IMR-90 (cell line): Measurements from ENCODE around the gene ST8SIA4. TPM values are rescaled to one million over a fixed set of nuclear protein-coding genes. Genes with fewer than 3 reads are reported as not detected.

Experiments used
- ATAC-seq: fragments of 200-7000 bp; cut with Tn5 transposase; 2 replicates; pipeline ENCODE4 v1.9.1; 2020; ENCODE audit warnings: low read depth, mild to moderate bottlenecking, moderate library complexity
- BruUV-seq: library from RNA; stranded (reverse); fragments of 400-500 nt; replicated peaks from 2 replicates; lab custom pipeline; 2021; lab: Mats Ljungman, UMichigan
- CTCF ChIA-PET: fragments of 300-600 bp; formaldehyde crosslinking; extraction: SDS; loops from one replicate; lab custom pipeline; 2021; ENCODE audit warnings: antibody characterized with exemption; lab: Yijun Ruan, JAX
- POLR2A ChIA-PET: fragments of 300-600 bp; sonication (Branson Sonifier 250); formaldehyde crosslinking; loops from one replicate; lab custom pipeline; 2022; ENCODE audit warnings: antibody characterized with exemption; ENCODE audit not compliant: unreplicated experiment; lab: Charles Lee
- DNase-seq: peaks from one replicate; pipeline ENCODE4 v3.0.0; 2013
- H2AFZ ChIP-seq: replicated peaks from 2 replicates; pipeline ENCODE3; 2013; ENCODE audit warnings: low read length, mild to moderate bottlenecking; ENCODE audit not compliant: poor library complexity
- H2AK5ac ChIP-seq: 2 replicates; pipeline ENCODE4 v1.6.1; 2013; ENCODE audit warnings: low read depth, low read length, inconsistent platforms
- H2AK9ac ChIP-seq: replicated peaks from 2 replicates; pipeline ENCODE3; 2013; ENCODE audit warnings: mild to moderate bottlenecking, low read depth, low read length, moderate library complexity; ENCODE audit not compliant: poor library complexity
- H2BK120ac ChIP-seq: 2 replicates; pipeline ENCODE4 v1.6.1; 2013; ENCODE audit warnings: low read depth, low read length, inconsistent platforms
- H2BK15ac ChIP-seq: 3 replicates; pipeline ENCODE4 v1.6.1; 2013; ENCODE audit warnings: low read depth, low read length, inconsistent platforms
- H2BK20ac ChIP-seq: 2 replicates; pipeline ENCODE4 v1.6.1; 2013; ENCODE audit warnings: low read depth, mild to moderate bottlenecking, inconsistent platforms, low read length, moderate library complexity
- H2BK5ac ChIP-seq: 2 replicates; pipeline ENCODE4 v1.6.1; 2013; ENCODE audit warnings: mild to moderate bottlenecking, low read depth, low read length, inconsistent platforms; ENCODE audit not compliant: poor library complexity, severe bottlenecking
- H3K14ac ChIP-seq: replicated peaks from 2 replicates; pipeline ENCODE4 v1.6.1; 2013; ENCODE audit warnings: low read depth, low read length, inconsistent platforms
- H3K18ac ChIP-seq: 2 replicates; pipeline ENCODE4 v1.6.1; 2013; ENCODE audit warnings: low read depth, low read length, control low read depth
- H3K23ac ChIP-seq: 2 replicates; pipeline ENCODE4 v1.6.1; 2013; ENCODE audit warnings: low read depth, low read length, inconsistent platforms
- H3K27ac ChIP-seq: 2 replicates; pipeline ENCODE4 v1.5.1; 2013; ENCODE audit warnings: mild to moderate bottlenecking, control low read depth, low read length; ENCODE audit not compliant: insufficient read depth
- H3K27me3 ChIP-seq: 2 replicates; pipeline ENCODE4 v1.6.1; 2013; ENCODE audit warnings: low read length; ENCODE audit not compliant: control insufficient read depth, insufficient read depth
- H3K36me3 ChIP-seq: 2 replicates; pipeline ENCODE4 v1.6.1; 2013; ENCODE audit warnings: low read length, mixed read lengths; ENCODE audit not compliant: control insufficient read depth, insufficient read depth
- H3K4ac ChIP-seq: 2 replicates; pipeline ENCODE4 v1.6.1; 2013; ENCODE audit warnings: low read depth, low read length, inconsistent platforms
- H3K4me1 ChIP-seq: 2 replicates; pipeline ENCODE4 v1.6.1; 2013; ENCODE audit warnings: low read length, mixed read lengths; ENCODE audit not compliant: control insufficient read depth, insufficient read depth
- H3K4me2 ChIP-seq: 2 replicates; pipeline ENCODE4 v1.6.1; 2013; ENCODE audit warnings: low read depth, mild to moderate bottlenecking, control low read depth, low read length, moderate library complexity
- H3K4me3 ChIP-seq: 2 replicates; pipeline ENCODE4 v1.5.1; 2013; ENCODE audit warnings: low read depth, mild to moderate bottlenecking, control low read depth, low read length, moderate library complexity; ENCODE audit not compliant: insufficient read depth
- H3K56ac ChIP-seq: 2 replicates; pipeline ENCODE4 v1.6.1; 2013; ENCODE audit warnings: low read length, inconsistent platforms; ENCODE audit not compliant: insufficient read depth; ENCODE audit errors: extremely low read depth
- H3K79me1 ChIP-seq, 2 experiments: 2 replicates each; pipeline ENCODE4 v1.6.1; 2013; ENCODE audit warnings: low read length in 2 of 2, inconsistent platforms in 1 of 2, low read depth in 1 of 2
- H3K9ac ChIP-seq: 2 replicates; pipeline ENCODE4 v1.6.1; 2013; ENCODE audit warnings: low read depth, low read length, control low read depth
- H3K9me1 ChIP-seq: 2 replicates; pipeline ENCODE4 v1.6.1; 2013; ENCODE audit warnings: low read length, inconsistent platforms; ENCODE audit not compliant: insufficient read depth
- H3K9me3 ChIP-seq: 2 replicates; pipeline ENCODE4 v1.6.1; 2013; ENCODE audit warnings: low read length; ENCODE audit not compliant: control insufficient read depth, insufficient read depth
- H4K20me1 ChIP-seq: 2 replicates; pipeline ENCODE4 v1.6.1; 2013; ENCODE audit warnings: low read length, inconsistent platforms; ENCODE audit not compliant: insufficient read depth
- H4K5ac ChIP-seq: 2 replicates; pipeline ENCODE4 v1.6.1; 2013; ENCODE audit warnings: mild to moderate bottlenecking, low read depth, low read length, control low read depth
- H4K8ac ChIP-seq, 2 experiments: 2 replicates each; pipeline ENCODE4 v1.6.1; 2013; ENCODE audit warnings: low read depth in 2 of 2, low read length in 2 of 2, control low read depth in 1 of 2, inconsistent platforms in 1 of 2
- H4K91ac ChIP-seq: 2 replicates; pipeline ENCODE4 v1.6.1; 2013; ENCODE audit warnings: low read depth, low read length, inconsistent platforms; ENCODE audit not compliant: insufficient read depth
- FOS ChIP-seq: fragments of 150-350 bp; IDR thresholded peaks from 2 replicates; pipeline ENCODE4 v1.6.1; 2016; ENCODE audit warnings: low read depth, low read length
- MXI1 ChIP-seq: IDR thresholded peaks from 2 replicates; pipeline ENCODE4 v1.6.1; 2012; ENCODE audit warnings: low read depth, mild to moderate bottlenecking, low read length, moderate library complexity, borderline replicate concordance
- RFX5 ChIP-seq: IDR thresholded peaks from 2 replicates; pipeline ENCODE4 v1.8.0; 2012; ENCODE audit warnings: low read depth, mild to moderate bottlenecking, low read length, moderate library complexity
- WGBS, 2 experiments: methylation state at CpG; one replicate each; pipeline versions ENCODE4 v1.1.5 to v1.1.7; 2013; ENCODE audit warnings: missing lambda C conversion rate in 2 of 2; ENCODE audit not compliant: insufficient read length in 1 of 2; ENCODE audit errors: extremely low coverage in 2 of 2; 5-methylcytosine and 5-hydroxymethylcytosine counted together
- dilution Hi-C: fragments of 300-500 bp; cut with HindIII; formaldehyde crosslinking; loops from one replicate; pipeline ENCODE4 v1.14.3; 2018; ENCODE audit warnings: low sequenced_read_pairs; ENCODE audit not compliant: unreplicated experiment
- in situ Hi-C: fragments of 300-500 bp; cut with MboI; formaldehyde crosslinking; loops from 3 replicates; pipeline ENCODE4 v1.14.3; 2019; ENCODE audit warnings: low sequenced_read_pairs, inconsistent platforms, mixed read lengths
- intact Hi-C: fragments of 100-400 bp; cut with micrococcal nuclease; formaldehyde crosslinking; loops from 2 replicates; pipeline ENCODE4 v1.10.0; 2022
- polyA plus RNA-seq, 3 experiments: library from polyadenylated mRNA; depleted of rRNA; stranded (reverse); fragments of >200 nt; gene quantifications; 2 replicates each; pipeline ENCODE4 v1.2.3, GENCODE V29; 2012; ENCODE audit warnings: low replicate concordance in 1 of 3
- total RNA-seq: library from RNA; depleted of rRNA; stranded (reverse); fragments of >200 nt; gene quantifications from 2 replicates; pipeline ENCODE4 v1.2.3, GENCODE V29; 2012

Gene ST8SIA4
- total and polyA plus RNA-seq, 2 of the 4 experiments (the other 2 are of a cell fraction), result 0.02 to 0.18 TPM

GRCh38 chr5:100777680-100778300, 125.3 kb downstream of the ST8SIA4 start:
- H3K14ac ChIP-seq, result peak overlapping the region; percentile 42
- H2AFZ ChIP-seq, result no peak overlapping the region
- H2BK15ac ChIP-seq, result peak overlapping the region; percentile 54; the same call in 1 of the 3 replicates
- peaks cover 4% of the 10 kb centered on the region; the same call in 1 of the 2 replicates for H3K4me1 ChIP-seq
- no peaks in the 10 kb centered on the region for H4K20me1 ChIP-seq
- H2BK120ac ChIP-seq, result peak overlapping the region; percentile 94
- TF ChIP-seq RFX5 (no peak), FOS (peak; percentile 57; the same call in 1 of the 2 replicates), MXI1 (no peak)
- peak overlapping the region; percentile 84 for H3K4me2 ChIP-seq
- H3K23ac ChIP-seq, result 0 out of 2 replicates have a peak overlapping the region, but pooled peaks have one; percentile 39
- no peak overlapping the region for H2AK5ac ChIP-seq
- no peak overlapping the region for H3K4me3 ChIP-seq
- H3K56ac ChIP-seq, result peak overlapping the region; percentile 39; the same call in 1 of the 2 replicates
- H3K9me3 ChIP-seq, result no peaks in the 10 kb centered on the region
- H2AK9ac ChIP-seq, result no peak overlapping the region
- H4K91ac ChIP-seq, result peak overlapping the region; percentile 54; the same call in 1 of the 2 replicates
- peak overlapping the region; percentile 80; the same call in 1 of the 2 replicates for H3K27ac ChIP-seq
- no TSS peak for BruUV-seq
- peak overlapping the region; percentile 95 for H2BK5ac ChIP-seq
- H3K79me1 ChIP-seq, result no peaks in the 10 kb centered on the region
- CTCF ChIA-PET, result no interaction called here
- H3K9ac ChIP-seq, result no peak overlapping the region
- no peaks in the 10 kb centered on the region for H3K27me3 ChIP-seq
- H4K5ac ChIP-seq, result peak overlapping the region; percentile 74
- peak overlapping the region; percentile 66; the same call in 1 of the 2 replicates for H3K4ac ChIP-seq
- no peaks in the 10 kb centered on the region for H3K36me3 ChIP-seq
- dilution Hi-C loops, result no loop called here
- DNase-seq, result peak; percentile 89
- 88% methylated on average over 1 of the region's 4 CpGs; no CpG with 5 or more reads in 1 of the 2 experiments for WGBS, 2 experiments
- in situ Hi-C loops, result no loop called here
- intact Hi-C loops, result no loop called here
- no peaks in the 10 kb centered on the region for H3K9me1 ChIP-seq
- POLR2A ChIA-PET, result interaction anchor here (0.6 kb wide), 1 partner anchor 9 kb away, joined by 4 read pairs; no protein-coding TSS in a partner anchor
- peak overlapping the region; percentile 48 to 85; a peak in 3 of 4 replicates for H4K8ac ChIP-seq
- peak overlapping the region; percentile 88 for H2BK20ac ChIP-seq
- peak; percentile 76 for ATAC-seq
- peak overlapping the region; percentile 83 for H3K18ac ChIP-seq
